HG02759 (cell line): ENCODE measurements around the gene MOSPD3.

Experiments
- ATAC-seq: cut with Tn5 transposase; IDR thresholded peaks from one replicate; pipeline ENCODE4 v1.9.1; 2021; ENCODE audit warnings: mild to moderate bottlenecking, moderate library complexity; ENCODE audit not compliant: unreplicated experiment

The MOSPD3 gene

DNA sequence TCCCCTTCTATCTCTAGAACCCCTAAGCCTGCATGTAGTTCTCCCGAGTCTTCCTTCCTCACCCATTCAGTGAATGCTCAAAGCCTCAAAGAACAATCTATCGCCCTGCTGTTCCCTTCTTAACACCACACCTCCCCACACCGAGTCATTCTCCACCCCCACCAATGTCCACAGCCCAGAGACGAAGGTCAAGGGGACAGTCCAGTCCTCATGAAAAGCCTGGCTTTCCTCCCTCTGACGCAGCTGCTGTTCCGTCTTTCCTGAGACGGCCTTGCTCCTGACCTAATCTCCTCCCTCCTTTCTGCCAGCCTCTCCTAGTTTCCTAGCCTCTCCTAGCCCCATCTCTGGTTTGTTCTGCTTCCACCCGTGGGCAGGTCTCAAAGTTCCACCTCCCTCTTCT is 9.2 kb downstream of the MOSPD3 start:
- no peak for ATAC-seq

DNA sequence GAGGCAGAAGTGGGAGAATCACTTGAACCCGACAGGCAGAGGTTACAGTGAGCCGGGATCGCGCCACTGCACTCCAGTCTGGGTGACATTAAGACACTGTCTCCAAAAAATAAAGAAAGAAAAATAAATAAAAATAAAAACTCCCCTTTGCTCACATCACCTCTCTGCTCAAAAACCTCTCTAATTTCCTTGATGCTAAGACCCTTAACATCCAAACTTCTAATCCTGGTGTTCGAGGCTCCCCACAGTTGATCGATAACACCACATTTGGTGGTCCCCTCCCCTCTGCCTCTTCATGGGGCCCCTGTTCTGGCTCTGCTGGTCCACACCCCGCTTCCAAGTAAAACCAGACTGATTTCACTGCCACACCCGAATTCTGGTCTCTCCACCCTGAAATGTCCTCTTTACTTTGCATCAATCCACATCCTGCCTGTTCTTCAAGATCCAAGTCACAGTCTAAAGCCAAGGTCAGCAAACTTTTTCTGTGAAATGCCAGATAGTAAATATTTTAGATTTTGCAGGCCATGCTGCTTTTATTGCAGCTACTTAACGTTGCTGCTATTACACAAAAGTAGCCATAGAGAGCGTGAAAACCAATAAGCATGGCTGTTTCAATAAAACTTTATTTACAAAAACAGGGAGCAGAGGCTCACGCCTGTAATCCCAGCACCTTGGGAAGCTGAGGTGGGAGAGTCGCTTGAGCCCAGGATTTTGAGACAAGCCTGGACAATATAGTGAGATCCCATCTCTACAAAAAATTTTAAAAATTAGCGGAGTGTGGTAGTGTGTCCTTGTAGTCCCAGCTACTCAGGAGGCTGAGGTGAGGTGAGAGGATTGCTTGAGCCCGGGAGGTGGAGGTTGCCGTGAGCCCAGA is 11.8 kb downstream of the MOSPD3 start:
- no peak for ATAC-seq

DNA sequence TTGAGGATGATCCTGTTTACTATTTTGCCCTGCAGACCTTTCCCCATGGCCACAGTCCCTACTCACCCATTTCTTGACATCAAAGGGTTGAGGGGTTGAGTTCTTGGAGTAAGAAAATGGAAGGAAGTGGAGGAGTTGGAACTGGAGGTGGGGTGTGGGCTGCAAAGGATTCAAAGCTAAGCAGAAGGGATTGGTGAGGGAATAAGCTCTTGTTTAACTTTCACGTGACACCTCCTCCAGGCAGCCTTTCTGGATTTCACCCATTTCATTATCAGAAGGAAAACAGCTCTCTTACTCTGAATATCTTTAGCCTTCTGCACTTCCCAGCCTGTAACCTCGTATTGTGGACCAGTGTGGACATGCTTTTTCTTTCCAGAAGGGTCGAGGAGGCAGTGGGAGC is 13.7 kb downstream of the MOSPD3 start:
- no peak for ATAC-seq

DNA sequence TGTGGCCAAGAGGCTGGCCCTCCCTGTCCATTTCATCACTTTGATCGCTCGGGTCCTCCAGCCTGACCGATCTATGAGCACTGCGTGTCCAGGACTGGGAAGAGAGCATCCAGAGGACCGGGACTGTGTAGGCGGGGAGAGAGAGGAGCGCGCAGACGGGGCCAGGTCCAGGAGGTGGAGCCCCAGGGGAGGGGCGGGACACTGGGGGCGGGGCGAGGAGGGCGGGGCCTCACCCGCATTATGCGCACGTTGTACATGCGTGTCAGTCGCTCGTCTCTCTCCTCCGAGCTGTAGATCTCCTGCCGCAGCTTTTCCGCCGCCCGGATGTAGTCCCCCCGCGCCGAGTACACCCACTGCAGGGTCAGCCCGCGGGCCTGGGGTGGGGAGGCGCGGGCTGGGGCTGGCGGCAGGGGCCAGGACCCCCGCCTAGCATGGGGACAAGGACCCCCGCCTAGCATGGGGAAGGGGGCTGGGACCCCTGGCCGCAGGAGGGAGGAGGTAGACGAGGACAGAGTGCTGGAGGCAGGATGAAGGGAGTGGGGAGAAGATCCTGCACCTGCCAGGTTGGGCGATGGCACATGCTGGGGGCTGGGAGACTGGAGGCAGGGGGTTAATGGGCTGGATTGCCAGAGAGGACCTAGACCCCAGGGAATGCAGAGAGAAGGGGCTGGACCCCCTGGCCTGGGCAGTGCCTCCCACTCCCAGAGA is 14.3 kb downstream of the MOSPD3 start:
- peak; percentile 83 for ATAC-seq

DNA sequence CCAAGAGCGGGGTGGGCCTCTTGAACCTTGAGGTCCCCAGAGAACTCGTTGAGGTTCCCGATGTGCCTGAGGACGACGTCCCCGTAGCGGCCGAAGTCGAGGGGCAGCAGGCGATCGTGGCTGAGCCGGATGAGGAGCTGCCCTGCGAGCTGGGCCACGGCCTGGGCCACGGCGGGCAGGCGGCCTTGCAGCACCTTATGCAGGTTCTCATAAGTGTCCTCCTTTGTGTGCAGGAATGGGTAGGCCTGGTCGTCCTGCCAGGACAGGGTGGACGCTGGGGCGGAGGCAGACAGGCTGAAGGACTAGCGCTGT is 14.9 kb downstream of the MOSPD3 start:
- no peak for ATAC-seq

DNA sequence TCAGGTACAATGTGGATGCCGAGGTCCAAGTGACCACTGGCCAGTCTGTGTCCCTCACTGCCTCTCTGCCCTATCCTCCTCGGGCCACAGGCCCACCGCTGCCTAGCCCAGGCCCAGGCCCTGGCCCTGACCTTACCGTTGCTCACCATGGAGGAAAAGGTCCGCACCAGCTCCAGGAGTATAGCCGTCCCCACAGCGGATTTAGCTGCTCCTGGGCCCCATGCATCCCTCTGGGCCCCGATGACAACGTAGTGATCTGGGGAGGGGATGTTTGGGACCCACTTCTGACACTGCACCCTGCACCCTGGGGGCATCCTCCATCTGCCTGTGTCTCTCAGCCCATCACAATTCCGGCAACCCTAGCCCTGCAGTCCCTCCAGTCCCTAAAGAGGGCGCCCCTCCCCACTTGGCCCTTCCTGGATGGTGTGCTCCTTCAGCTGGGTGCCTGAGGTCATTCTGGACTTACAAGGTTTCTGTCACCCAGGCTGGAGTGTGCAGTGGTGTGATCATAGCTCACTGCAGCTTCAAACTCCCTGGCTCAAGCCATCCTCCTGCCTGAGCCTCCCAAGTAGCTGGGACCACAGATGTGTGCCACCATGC is 16.9 kb downstream of the MOSPD3 start:
- ATAC-seq, result no peak

DNA sequence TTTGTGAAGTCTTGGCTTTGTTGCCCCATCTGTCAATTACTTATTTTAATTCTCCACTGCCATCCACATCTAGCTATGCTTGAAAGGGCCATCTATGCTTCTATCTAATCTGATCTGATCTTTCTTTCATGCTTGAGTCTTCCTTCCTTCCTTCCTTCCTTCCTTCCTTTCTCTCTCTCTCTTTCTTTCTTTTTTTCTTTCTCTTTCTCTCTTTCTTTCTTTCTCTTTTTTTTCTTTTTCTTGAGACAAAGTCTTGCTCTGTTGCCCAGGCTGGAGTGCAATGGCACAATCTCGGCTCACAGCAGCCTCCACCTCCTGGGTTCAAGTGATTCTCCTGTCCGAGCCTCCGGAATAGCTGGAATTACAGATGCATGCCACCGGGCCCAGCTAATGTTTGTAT is 17.7 kb downstream of the MOSPD3 start:
- no peak for ATAC-seq

DNA sequence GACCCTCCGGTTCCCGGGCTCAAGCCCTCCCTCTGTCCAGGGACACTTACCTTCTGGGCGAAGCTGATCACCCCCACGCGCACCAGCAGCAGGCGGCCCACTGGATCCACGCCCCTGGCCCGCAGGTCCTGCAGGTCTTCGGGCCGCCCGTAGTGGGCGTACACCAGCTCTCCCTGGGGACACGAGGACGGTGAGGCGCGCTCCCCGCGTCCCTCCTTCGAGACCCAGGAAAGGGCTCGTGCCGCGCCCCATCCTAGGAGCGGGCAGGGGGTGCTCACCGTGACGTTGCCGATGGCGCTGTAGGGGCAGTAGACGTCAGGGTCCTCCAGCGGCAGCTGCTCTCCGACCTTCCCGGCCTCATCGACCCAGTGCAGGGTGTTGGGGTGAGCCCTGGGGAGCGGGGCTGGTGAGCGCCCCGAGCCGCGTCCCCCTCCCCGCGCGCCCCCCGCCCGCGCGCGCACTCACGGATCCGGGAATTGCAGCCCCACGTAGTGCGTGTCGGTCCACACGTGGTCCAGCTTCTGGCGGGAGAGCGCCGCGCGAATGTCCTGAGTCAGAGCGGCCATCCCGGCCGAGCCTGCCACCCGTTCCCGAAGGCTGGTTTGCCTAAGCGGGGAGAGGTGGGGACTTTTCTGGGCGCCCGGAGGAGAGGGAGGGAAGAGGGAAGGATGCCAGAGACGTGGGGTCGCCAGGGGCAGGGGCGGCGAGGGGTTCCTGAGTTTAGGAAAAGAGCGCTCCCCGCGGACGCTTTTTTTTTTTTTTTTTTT is 20.8 kb downstream of the MOSPD3 start:
- ATAC-seq, result peak; percentile 56

DNA sequence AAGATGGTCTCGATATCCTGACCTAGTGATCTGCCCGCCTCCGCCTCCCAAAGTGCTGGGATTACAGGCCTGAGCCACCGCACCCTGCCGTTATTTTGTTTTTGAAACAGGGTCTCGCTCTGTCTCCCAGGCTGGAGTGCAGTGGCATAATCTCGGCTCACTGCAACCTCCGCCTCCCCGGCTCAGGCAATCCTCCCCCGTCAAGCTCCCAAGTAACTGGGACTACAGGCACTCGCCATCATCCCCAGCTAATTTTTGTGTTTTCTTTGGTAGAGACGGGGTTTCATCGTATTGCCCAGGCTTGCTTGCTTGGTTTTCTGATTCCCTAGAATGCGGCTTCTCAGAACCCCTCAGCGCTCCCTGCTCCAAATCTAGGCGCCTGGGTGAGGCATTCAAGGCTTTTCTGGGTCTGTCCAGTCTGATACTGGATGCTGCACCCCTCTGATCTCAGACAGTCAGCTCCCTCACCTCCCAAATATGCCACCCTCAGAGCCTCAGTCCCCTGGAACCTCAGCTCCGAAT is 27.7 kb downstream of the MOSPD3 start:
- no peak for ATAC-seq

DNA sequence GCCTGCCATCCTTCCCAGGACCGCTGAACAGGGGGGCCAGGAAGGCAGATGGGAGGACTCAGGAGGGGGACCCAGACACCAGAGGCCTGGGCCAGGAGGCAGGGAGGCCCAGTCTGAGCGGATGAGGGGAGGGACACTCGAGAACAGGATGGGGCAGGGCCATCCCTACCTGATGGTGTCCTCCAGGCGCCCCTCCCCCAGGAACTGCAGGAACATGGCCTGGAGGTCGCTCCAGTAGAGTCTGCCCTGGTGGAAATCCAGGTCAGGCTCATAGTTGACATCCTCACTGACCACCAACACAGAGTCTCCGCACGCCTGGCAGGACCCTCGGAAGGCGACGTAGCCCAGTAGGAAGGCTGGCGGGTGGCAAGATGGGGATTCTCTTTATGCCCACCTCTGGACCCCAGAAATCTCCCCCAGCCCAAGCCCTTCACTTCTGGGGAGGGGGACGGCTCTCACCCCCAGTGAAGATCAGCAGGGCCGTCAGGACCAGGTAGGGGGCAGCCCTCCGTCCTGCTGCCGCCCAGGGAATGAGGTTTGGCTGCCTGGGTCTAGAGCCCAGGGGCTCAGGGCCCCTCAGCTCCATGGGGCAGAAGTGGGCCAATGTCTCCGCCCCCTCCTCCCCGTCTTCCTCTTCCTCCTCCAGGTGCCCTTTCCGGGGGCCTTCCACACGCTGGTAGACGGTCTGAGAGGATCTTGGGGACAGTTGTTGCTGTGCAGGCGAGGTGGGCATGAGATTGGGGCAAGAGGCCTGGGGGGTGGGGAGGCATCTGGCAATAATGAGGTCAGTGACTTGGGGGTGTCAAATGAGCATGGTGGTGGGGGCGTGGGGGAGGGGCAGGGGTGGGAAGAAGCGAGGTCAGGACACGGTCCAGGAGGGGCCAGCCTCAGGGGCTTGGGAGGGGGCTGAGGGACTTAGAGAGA is 28.4 kb downstream of the MOSPD3 start:
- ATAC-seq, result no peak

DNA sequence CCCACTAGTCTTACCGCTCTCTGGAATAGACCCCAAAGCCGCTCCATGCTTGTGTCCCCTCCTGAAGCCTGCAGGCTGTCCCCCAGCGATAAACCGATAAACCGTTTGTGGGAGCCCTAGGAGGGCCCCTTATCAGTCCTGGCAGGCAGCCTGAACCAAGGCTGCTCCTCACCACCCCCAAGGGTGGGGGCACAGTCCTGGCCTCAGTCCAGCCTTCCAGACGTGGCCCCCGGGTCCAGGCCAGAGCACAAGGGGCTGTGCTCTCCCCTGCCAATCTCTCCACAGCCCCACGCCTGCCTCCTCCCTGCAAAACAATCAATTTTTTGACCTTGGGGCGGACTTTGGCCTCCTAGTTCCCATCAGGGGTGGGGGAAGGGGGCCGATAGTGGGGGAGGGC is 29.1 kb downstream of the MOSPD3 start, which contains the start of gene TFR2:
Gene TFR2, minus strand, starts transcription at position 90 of the 397 bp plus-strand sequence. Its CDS starts 43 bp downstream, at position 47.
- ATAC-seq, result no peak

DNA sequence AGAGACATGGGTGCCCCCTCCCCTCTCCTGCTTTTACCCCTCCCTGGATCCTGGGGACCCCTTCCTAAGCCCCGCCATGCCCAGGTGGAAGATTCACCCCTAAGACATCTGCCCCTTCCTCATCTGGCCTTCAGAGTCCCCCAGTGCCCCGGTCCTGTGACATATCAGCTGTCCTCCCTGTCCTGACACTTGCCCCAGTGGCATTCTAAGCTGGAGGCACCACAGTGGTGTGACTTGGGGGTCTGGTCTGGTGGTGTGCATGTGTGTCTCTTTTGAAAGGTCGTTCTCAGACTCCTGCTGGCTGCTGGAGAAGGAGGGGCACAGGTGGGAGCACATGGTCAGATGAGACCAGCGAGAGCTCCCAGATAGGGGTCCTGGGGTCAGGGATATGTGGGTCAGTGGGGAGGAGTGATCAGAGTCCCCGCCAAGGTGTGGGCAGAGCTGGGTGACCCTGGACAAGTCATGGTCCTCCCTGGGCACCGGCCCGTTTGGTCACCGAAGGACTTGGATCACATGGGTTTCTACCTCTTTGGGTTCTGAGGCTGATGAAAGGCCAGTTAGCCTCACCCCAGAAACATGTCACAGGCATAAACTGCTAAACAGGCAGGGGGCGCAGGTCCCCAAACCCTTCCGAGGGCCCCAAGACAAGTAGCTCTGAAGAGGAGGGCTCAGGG is 29.7 kb downstream of the MOSPD3 start:
- no peak for ATAC-seq

DNA sequence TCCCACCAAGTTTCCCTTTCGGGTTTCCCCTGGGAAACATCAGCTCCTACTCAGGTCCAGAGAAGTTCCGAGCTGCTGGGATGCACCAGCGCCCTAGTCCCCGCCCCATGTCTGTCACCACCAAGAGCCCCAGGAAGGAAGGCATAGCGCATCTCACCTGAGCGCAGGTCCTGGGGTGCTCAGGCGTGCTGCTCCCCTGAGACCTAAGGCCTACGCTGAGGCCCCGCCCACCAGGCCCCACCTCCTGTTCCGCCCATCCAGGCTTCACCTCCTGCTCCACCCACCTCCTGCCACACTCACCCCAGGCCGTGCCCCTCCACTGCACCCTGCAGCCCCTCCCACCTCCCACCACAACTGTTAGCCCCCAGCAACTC is 30.2 kb downstream of the MOSPD3 start:
- ATAC-seq, result no peak

DNA sequence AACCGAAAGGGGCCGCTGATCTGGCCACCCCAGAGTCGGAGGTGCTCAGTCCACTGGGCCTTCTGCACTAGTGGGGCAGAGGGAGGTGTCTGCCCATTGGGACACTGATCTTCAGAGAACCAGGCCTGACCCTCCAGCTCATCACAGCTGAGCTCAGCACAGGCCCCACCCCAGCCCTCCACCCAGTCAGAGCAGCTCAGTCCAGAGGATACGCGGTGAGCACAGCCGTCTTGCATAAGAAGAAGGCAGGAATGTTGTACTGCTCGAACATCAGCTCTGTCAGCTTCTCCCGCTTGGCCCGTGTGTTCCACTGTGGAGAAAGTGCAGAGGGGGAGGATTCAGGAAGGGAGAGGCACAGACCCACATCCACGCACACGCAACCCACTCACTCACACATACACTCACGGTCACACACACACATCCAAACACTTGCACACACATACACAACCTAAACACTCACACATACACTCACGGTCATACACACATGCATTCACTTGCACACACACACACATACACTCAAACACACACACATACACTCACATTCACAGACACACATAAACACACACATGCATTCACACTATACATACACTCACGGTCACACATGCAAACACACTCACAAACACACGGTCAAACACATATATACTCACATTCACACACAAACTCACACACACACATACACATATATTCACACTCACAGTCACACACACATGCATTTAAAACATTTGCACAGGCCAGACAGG is 37.7 kb downstream of the MOSPD3 start:
- no peak for ATAC-seq

DNA sequence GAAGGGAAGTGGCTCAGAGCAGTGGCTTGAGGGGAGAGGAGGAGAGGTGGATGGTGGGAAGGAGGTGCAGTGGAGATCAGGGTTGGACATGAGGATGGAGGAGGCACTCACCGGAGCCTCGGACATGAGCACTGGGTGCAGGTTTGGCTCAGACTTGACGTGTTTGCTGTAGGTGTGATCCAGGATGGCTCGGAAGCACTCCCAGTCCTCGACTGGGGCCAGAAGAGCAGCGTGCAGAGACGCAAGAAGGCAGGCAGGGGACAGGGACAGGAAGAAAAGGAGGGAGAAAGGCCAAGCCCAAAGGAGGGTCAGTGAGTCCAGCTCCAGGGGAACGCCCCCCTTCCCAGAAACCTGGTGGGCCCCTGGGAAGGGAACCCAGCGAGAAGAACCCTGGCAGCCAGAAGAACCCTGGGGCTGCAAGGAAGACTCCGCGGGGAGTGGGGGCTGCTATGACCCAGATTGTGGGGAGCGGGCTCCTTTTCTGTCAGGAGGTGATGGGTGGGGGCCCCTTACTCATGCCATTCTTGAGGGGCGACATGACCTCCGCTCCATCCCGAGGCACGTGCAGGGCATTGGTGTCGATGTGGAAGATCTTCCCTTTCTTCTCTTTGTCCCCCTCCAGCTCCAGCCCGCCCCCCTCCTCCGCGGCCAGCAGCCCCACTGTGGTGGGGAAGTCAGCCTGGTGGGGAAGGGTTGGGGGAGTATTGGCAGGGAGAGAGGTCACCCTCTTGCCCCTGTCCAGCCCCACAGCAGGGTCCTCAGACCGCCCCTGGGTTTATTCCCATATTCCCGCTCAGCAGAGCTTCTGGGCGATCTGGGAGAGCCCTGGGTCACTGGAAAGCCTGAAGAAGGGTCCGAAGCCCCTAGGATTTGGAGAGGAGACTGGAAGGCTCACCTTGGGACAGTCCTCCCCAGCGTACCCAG is 42.8 kb downstream of the MOSPD3 start:
- no peak for ATAC-seq

DNA sequence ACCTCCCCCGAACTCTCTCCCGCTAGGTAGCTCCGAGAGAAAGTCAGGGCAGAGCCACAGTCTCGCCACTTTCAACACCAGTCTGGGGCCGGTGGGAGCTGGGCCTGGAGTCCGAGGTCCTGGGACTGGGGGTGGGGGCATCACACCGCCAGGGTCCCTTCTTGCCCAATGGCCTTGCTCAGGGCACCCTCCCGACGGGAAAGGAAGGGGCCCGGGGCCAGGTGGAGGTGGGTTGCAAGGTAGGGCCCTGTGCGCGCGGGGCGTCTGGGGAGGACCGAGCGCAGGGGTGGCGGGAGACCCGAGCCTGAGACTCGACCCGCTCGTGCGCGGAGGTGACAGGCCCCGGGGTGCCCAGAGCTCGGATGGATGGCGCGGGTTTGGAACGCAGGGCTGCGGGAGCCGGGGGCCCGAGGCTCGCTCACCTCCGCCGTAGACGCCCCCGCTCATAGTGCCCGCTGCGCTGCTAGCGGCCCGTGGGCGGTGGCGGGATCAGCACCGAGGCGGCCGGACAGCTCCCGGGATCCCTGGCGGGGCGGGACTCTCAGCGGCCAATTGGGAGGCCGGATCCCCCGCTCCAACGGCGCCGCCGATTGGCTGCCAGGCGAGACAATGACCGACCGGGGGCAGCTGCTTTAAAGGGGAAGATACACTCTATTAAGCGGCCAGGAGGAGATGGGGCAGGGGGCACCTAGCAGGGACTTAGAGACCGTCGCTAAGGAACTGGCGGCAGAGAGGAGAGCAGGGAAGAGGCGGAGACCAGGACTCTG is 43.8 kb downstream of the MOSPD3 start, which contains the start of gene ACTL6B:
Gene ACTL6B, minus strand, starts transcription at position 541 of the 767 bp plus-strand sequence. Its CDS starts 94 bp downstream, at position 447.
- no peak for ATAC-seq
